ENCODE results near the gene TMEM92. TPM values are rescaled to one million over a fixed set of nuclear protein-coding genes. Genes with fewer than 3 reads are reported as not detected.

The TMEM92 gene
- total RNA-seq, 3 donors from 2014 or later = 0.33 TPM; not detected in 2

GRCh38 chr17:50288306-50288705 is 14.0 kb downstream of the TMEM92 start:
- peaks cover 5% of the 10 kb centered on the region in 2 donors for H3K4me1 ChIP-seq
- H3K27ac ChIP-seq = peak overlapping the region; percentile 90 to 93
- TF ChIP-seq POLR2AphosphoS5 (IDR thresholded peaks at IDR 0.05) (no peak), POLR2A (IDR thresholded peaks at IDR 0.05) (no peak), CTCF (IDR thresholded peaks at IDR 0.05) (no peak)

DNA sequence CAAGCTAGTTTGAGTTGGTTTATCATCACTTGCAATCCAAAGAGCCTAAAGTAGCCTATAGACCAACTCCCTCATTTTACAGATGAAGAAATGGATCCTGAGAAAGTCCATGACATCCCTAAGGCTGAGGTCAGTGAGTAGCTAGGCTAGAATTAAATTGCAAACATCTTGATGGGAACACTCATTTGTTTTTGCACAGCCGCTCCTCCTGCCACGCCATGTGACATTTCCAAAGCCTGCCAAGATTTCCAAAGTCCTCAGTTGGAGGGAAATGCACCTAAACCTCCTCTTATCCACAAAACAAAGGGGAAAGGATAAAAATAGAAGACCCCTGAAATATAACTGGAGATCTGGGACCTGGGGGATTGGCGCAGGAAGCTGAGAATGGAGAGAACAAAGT is 15.0 kb downstream of the TMEM92 start:
- Histone ChIP-seq H3K27me3 (no peaks in the 10 kb centered on the region), H3K27ac (peak overlapping the region; percentile 90 to 93), H3K9me3 (no peaks in the 10 kb centered on the region), H3K4me3 (peak overlapping the region in 1 of 3 donors; percentile 57), H3K36me3 (no peaks in the 10 kb centered on the region), H3K4me1 (peaks cover 5% of the 10 kb centered on the region in 2 donors)
- DNase-seq (ENCODE audit: low spot score in 2 of 2) = no peak
- intact Hi-C loops (cut with DNase I; ENCODE audit: low total_unique reads) = no loop called here
- peak in 1 of 3 donors; percentile 13 for TF ChIP-seq POLR2AphosphoS5 (IDR thresholded peaks at IDR 0.05)
- no peak for TF ChIP-seq CTCF (IDR thresholded peaks at IDR 0.05)
- TF ChIP-seq POLR2A (IDR thresholded peaks at IDR 0.05) = no peak

More at GRCh38 chr17:50288306-50288705, 14.0 kb downstream of the TMEM92 start:
- Histone ChIP-seq H3K27me3 (no peaks in the 10 kb centered on the region), H3K36me3 (no peaks in the 10 kb centered on the region), H3K9me3 (no peaks in the 10 kb centered on the region), H3K4me3 (peak overlapping the region in 1 of 3 donors; percentile 57)
- DNase-seq (ENCODE audit: low spot score in 2 of 2) = no peak
- intact Hi-C loops (cut with DNase I; ENCODE audit: low total_unique reads) = no loop called here

- peak overlapping the region in 2 of 3 donors; percentile 11 to 57 for H3K4me3 ChIP-seq
Observed at GRCh38 chr17:50289991-50290702, 15.9 kb downstream of the TMEM92 start.

DNA sequence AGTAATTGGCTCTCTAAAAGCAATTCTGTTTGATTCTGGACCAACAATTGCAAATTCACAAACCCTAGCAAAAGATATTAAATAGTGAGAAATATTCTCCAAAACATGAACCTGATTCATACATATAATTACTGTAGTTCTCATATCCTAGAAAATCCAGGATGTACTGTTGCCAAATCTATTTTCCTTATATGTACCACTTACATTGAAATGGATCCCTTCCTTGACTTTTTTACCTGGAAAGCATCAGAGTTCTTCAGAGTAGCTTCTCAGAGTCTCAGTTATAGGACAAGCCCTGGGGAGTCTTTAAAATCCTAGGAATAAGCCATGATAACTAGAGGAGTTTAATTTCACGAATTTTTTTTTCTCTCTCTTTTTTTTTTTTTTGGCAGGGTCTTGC is 16.7 kb downstream of the TMEM92 start:
- no peak for TF ChIP-seq CTCF (IDR thresholded peaks at IDR 0.05)
- TF ChIP-seq POLR2A (IDR thresholded peaks at IDR 0.05) = no peak
- TF ChIP-seq POLR2AphosphoS5 (IDR thresholded peaks at IDR 0.05) = no peak
- Histone ChIP-seq H3K27ac (peak overlapping the region; percentile 90 to 93), H3K36me3 (no peaks in the 10 kb centered on the region), H3K27me3 (no peaks in the 10 kb centered on the region), H3K4me3 (no peak overlapping the region), H3K4me1 (peaks cover 5% of the 10 kb centered on the region in 2 donors), H3K9me3 (no peaks in the 10 kb centered on the region)
- DNase-seq (ENCODE audit: low spot score in 2 of 2) = no peak
- intact Hi-C loops (cut with DNase I; ENCODE audit: low total_unique reads) = no loop called here

More at GRCh38 chr17:50289991-50290702, 15.9 kb downstream of the TMEM92 start:
- no peak for TF ChIP-seq POLR2A (IDR thresholded peaks at IDR 0.05)
- peak; percentile 75 to 86 (median 85) for TF ChIP-seq POLR2AphosphoS5 (IDR thresholded peaks at IDR 0.05)
- DNase-seq (ENCODE audit: low spot score in 2 of 2) = peak; percentile 65 to 81
- H3K27ac ChIP-seq = peak overlapping the region; percentile 90 to 93
- no peaks in the 10 kb centered on the region for H3K36me3 ChIP-seq
- intact Hi-C loops (cut with DNase I; ENCODE audit: low total_unique reads) = no loop called here
- H3K27me3 ChIP-seq = no peaks in the 10 kb centered on the region
- H3K4me1 ChIP-seq = peaks cover 5% of the 10 kb centered on the region in 2 donors
- H3K9me3 ChIP-seq = no peaks in the 10 kb centered on the region

DNA sequence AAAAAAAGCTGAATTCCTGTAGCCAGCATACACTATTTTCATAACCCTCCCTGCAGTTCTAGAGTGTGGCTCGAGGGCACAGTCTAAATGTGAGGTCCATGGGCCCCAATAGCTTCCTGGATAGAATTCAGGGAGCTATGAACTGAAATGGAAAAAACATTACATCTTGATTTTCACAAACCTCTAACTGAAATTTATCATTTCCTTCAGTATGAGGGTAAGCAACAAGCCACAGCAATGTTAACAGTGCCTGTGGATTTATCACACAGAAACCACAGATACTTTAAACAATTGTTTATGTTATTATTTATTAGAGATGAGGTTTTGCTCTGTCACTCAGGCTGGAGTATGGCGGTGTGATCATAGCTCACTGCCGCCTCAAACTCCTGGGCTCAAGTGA is 18.2 kb downstream of the TMEM92 start:
- Histone ChIP-seq H3K9me3 (no peaks in the 10 kb centered on the region), H3K27me3 (no peaks in the 10 kb centered on the region), H3K36me3 (no peaks in the 10 kb centered on the region), H3K27ac (no peak overlapping the region), H3K4me1 (peaks cover 5% of the 10 kb centered on the region in 2 donors), H3K4me3 (no peak overlapping the region)
- no peak for DNase-seq (ENCODE audit: low spot score in 2 of 2)
- intact Hi-C loops (cut with DNase I; ENCODE audit: low total_unique reads) = no loop called here
- TF ChIP-seq POLR2A (IDR thresholded peaks at IDR 0.05) (no peak), POLR2AphosphoS5 (IDR thresholded peaks at IDR 0.05) (no peak), CTCF (IDR thresholded peaks at IDR 0.05) (no peak)

Measured in breast epithelium (tissue), 4 donors.